ENCODE results near the gene KANK3. TPM values are rescaled to one million over a fixed set of nuclear protein-coding genes. Genes with fewer than 3 reads are reported as not detected.
"Not testable (repeated sequence)": the region's sequence is repeated elsewhere in the genome, so short reads cannot be mapped to it uniquely, and the experiment has no call there.

KANK3 gene
- total RNA-seq, 1 experiment from 2014 or later: 7.7 TPM

DNA sequence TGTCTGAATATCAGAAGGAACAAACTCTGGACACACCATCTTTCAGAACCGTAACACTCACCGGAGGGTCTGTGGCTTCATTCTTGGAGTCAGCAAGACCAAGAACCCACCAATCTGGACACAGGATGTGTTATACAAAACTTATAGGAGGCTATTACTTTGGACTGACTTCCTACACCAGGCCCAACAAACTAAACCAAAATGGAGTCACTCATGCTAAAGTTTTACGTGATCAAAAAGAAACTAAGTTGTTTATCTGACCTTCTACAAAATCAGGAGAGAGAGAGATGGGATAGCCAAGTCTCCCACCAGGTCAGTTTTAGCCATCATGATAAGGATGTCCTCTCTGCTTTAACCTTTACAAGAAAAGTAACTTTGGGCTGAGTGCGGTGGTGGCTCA is 43.9 kb upstream of the KANK3 start:
- Histone ChIP-seq H2AFZ (ENCODE audit: low read length) (no peak overlapping the region), H3T11ph (ENCODE audit: low read length) (no peak overlapping the region), H3K14ac (ENCODE audit: insufficient read depth, low read length) (no peak overlapping the region), H2BK120ac (ENCODE audit: low read depth, low read length, poor library complexity, severe bottlenecking) (no peak overlapping the region), H3K9me3 (ENCODE audit: control insufficient read depth, low read depth, low read length) (no peaks in the 10 kb centered on the region), H2BK12ac (ENCODE audit: insufficient read length, low read depth, low read length) (no peak overlapping the region), H4K5ac (ENCODE audit: insufficient read length, low read depth, low read length) (no peak overlapping the region), H3K4me2 (ENCODE audit: insufficient read depth, insufficient read length, low read length) (no peak overlapping the region), H3K79me1 (ENCODE audit: insufficient read depth, low read depth, low read length, poor library complexity, severe bottlenecking) (no peaks in the 10 kb centered on the region), H3K27me3 (ENCODE audit: insufficient read depth, low read length) (no peaks in the 10 kb centered on the region), H4K20me1 (ENCODE audit: control insufficient read depth, insufficient read depth, insufficient read length) (no peaks in the 10 kb centered on the region), H3K79me2 (ENCODE audit: insufficient read depth, low read length) (peaks cover 11% of the 10 kb centered on the region; the same call in 1 of the 2 replicates), H3K9ac (ENCODE audit: extremely low read depth, insufficient read length, low read length) (no peak overlapping the region), H4K8ac (replicated peaks; ENCODE audit: insufficient read length, low read depth, low read length) (no peak overlapping the region), H3K23me2 (ENCODE audit: insufficient read length, low read depth, low read length, poor library complexity, severe bottlenecking) (no peaks in the 10 kb centered on the region), H2BK15ac (ENCODE audit: low read depth, low read length) (no peak overlapping the region), H2BK5ac (ENCODE audit: insufficient read length, low read length) (no peak overlapping the region), H2AK5ac (ENCODE audit: insufficient read length, low read length) (no peak overlapping the region), H3K27ac (ENCODE audit: insufficient read length, low read depth, low read length) (no peak overlapping the region), H3K4ac (ENCODE audit: low read depth, low read length) (no peak overlapping the region), H3K56ac (ENCODE audit: insufficient read length, low read depth, low read length) (no peak overlapping the region), H4K91ac (ENCODE audit: insufficient read length, low read depth, low read length) (no peak overlapping the region), H3K18ac (ENCODE audit: insufficient read length, low read depth, low read length) (no peak overlapping the region), H3K4me1 (ENCODE audit: insufficient read depth, low read length) (no peaks in the 10 kb centered on the region), H2BK20ac (ENCODE audit: low read depth, low read length, poor library complexity, severe bottlenecking) (no peak overlapping the region), H3K23ac (ENCODE audit: insufficient read length, low read depth, low read length) (no peak overlapping the region)
- Mint-ChIP-seq H3K27me3 (ENCODE audit: low read depth) (no peaks in the 10 kb centered on the region), H3K4me3 (no peak overlapping the region), H3K27ac (no peak overlapping the region), H3K36me3 (ENCODE audit: insufficient read depth in 1 of 3, low read depth in 3 of 3) (peaks cover 15 to 17% (median 16%) of the 10 kb centered on the region in 3 experiments; a peak in 6 of 7 replicates), H3K9me3 (peaks cover 9 to 11% of the 10 kb centered on the region in 2 experiments; a peak in 4 of 5 replicates), H3K4me1 (peaks cover 3 to 12% of the 10 kb centered on the region in 2 experiments; a peak in 3 of 4 replicates)
- TF ChIP-seq, protein P1, sequence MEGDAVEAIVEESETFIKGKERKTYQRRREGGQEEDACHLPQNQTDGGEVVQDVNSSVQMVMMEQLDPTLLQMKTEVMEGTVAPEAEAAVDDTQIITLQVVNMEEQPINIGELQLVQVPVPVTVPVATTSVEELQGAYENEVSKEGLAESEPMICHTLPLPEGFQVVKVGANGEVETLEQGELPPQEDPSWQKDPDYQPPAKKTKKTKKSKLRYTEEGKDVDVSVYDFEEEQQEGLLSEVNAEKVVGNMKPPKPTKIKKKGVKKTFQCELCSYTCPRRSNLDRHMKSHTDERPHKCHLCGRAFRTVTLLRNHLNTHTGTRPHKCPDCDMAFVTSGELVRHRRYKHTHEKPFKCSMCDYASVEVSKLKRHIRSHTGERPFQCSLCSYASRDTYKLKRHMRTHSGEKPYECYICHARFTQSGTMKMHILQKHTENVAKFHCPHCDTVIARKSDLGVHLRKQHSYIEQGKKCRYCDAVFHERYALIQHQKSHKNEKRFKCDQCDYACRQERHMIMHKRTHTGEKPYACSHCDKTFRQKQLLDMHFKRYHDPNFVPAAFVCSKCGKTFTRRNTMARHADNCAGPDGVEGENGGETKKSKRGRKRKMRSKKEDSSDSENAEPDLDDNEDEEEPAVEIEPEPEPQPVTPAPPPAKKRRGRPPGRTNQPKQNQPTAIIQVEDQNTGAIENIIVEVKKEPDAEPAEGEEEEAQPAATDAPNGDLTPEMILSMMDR (conservative IDR thresholded peaks at IDR 0.05): no peak
- WGBS (ENCODE audit: extremely low coverage, insufficient read length, low lambda C conversion rate): no CpG with 5 or more reads among the region's 4 CpGs
- no peak for DNase-seq

DNA sequence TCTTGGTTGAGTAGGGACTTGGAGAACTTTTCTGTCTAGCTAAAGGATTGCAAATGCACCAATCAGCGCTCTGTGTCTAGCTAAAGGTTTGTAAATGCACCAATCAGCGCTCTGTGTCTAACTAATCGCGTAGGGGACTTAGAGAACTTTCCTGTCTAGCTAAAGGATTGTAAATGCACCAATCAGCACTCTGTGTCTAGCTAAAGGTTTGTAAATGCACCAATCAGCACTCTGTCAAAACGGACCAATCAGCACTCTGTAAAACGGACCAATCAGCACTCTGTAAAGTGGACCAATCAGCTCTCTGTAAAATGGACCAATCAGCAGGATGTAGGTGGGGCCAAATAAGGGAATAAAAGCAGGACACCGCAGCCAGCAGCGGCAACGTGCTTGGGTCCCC is 43.4 kb upstream of the KANK3 start:
- not testable (repeated sequence) for H3K4me1 Mint-ChIP-seq; H3K23ac ChIP-seq (ENCODE audit: insufficient read length, low read depth, low read length); H2AK5ac ChIP-seq (ENCODE audit: insufficient read length, low read length); H2BK12ac ChIP-seq (ENCODE audit: insufficient read length, low read depth, low read length); H3K9ac ChIP-seq (ENCODE audit: extremely low read depth, insufficient read length, low read length); H3K4me1 ChIP-seq (ENCODE audit: insufficient read depth, low read length); H3K4me2 ChIP-seq (ENCODE audit: insufficient read depth, insufficient read length, low read length); H3T11ph ChIP-seq (ENCODE audit: low read length); H4K91ac ChIP-seq (ENCODE audit: insufficient read length, low read depth, low read length); H3K4ac ChIP-seq (ENCODE audit: low read depth, low read length); H2BK120ac ChIP-seq (ENCODE audit: low read depth, low read length, poor library complexity, severe bottlenecking); DNase-seq; H4K20me1 ChIP-seq (ENCODE audit: control insufficient read depth, insufficient read depth, insufficient read length); H3K27me3 ChIP-seq (ENCODE audit: insufficient read depth, low read length); H4K5ac ChIP-seq (ENCODE audit: insufficient read length, low read depth, low read length); H3K27ac Mint-ChIP-seq; H4K8ac ChIP-seq (replicated peaks; ENCODE audit: insufficient read length, low read depth, low read length); H3K9me3 ChIP-seq (ENCODE audit: control insufficient read depth, low read depth, low read length); H2AFZ ChIP-seq (ENCODE audit: low read length); H3K23me2 ChIP-seq (ENCODE audit: insufficient read length, low read depth, low read length, poor library complexity, severe bottlenecking); H3K56ac ChIP-seq (ENCODE audit: insufficient read length, low read depth, low read length); H2BK15ac ChIP-seq (ENCODE audit: low read depth, low read length); H2BK20ac ChIP-seq (ENCODE audit: low read depth, low read length, poor library complexity, severe bottlenecking); H3K79me1 ChIP-seq (ENCODE audit: insufficient read depth, low read depth, low read length, poor library complexity, severe bottlenecking); H3K14ac ChIP-seq (ENCODE audit: insufficient read depth, low read length); H3K79me2 ChIP-seq (ENCODE audit: insufficient read depth, low read length); H2BK5ac ChIP-seq (ENCODE audit: insufficient read length, low read length); H3K27me3 Mint-ChIP-seq (ENCODE audit: low read depth); H3K27ac ChIP-seq (ENCODE audit: insufficient read length, low read depth, low read length); H3K18ac ChIP-seq (ENCODE audit: insufficient read length, low read depth, low read length); H3K4me3 Mint-ChIP-seq
- H3K36me3 Mint-ChIP-seq (ENCODE audit: insufficient read depth in 1 of 3, low read depth in 3 of 3): peaks cover 15 to 17% (median 16%) of the 10 kb centered on the region in 3 experiments; a peak in 6 of 7 replicates
- H3K9me3 Mint-ChIP-seq: peaks cover 9 to 11% of the 10 kb centered on the region in 2 experiments; a peak in 4 of 5 replicates
- no CpG with 5 or more reads among the region's 9 CpGs for WGBS (ENCODE audit: extremely low coverage, insufficient read length, low lambda C conversion rate)
